Upper lobe of right lung (tissue), 1 donor: ENCODE data around the gene RACK1. TPM values are rescaled to one million over a fixed set of nuclear protein-coding genes. Genes with fewer than 3 reads are reported as not detected.

Experiments used
- ATAC-seq: fragments of 200-7000 bp; cut with Tn5 transposase; one replicate; pipeline ENCODE4 v1.9.1; 2020; ENCODE audit warnings: mild to moderate bottlenecking, moderate library complexity
- DNase-seq: peaks from one replicate; pipeline ENCODE4 v3.0.0-alpha.2; 2020
- H3K27ac ChIP-seq: fragments of 200-600 bp; one replicate; pipeline ENCODE4 v1.8.0; 2022
- H3K27me3 ChIP-seq: fragments of 200-600 bp; one replicate; pipeline ENCODE4 v1.8.0; 2022; ENCODE audit warnings: mild to moderate bottlenecking
- H3K36me3 ChIP-seq: fragments of 200-600 bp; one replicate; pipeline ENCODE4 v1.8.0; 2022
- H3K4me1 ChIP-seq: fragments of 200-600 bp; one replicate; pipeline ENCODE4 v1.8.0; 2022
- H3K4me3 ChIP-seq: fragments of 200-600 bp; one replicate; pipeline ENCODE4 v1.8.0; 2022; ENCODE audit warnings: mild to moderate bottlenecking
- H3K9me3 ChIP-seq: fragments of 200-600 bp; one replicate; pipeline ENCODE4 v1.8.0; 2022
- CTCF ChIP-seq: fragments of 200-600 bp; IDR thresholded peaks from one replicate; pipeline ENCODE4 v1.8.0; 2022; ENCODE audit warnings: antibody characterized with exemption
- intact Hi-C: fragments of 100-400 bp; cut with DNase I; formaldehyde crosslinking; loops from one replicate; pipeline ENCODE4 v1.11.0; 2022
- total RNA-seq: library from RNA; stranded (reverse); fragmentation: NEBNext Ultra II Directional; extraction: Animal tissue kit (Norgen Biotek cat#: 25700); gene quantifications from one replicate; pipeline ENCODE4 v1.2.1, GENCODE V29; 2021
- donor health status: DM: no; HTN: yes; CAD: no; lungs with severe emphysema.

Gene RACK1
- total RNA-seq, 1 donor from 2014 or later, result 1,155 TPM

GRCh38 chr5:181235323-181235688 is 8.4 kb downstream of the RACK1 start:
- Histone ChIP-seq H3K4me1 (peaks cover 7% of the 10 kb centered on the region), H3K27ac (no peak overlapping the region), H3K9me3 (no peaks in the 10 kb centered on the region), H3K27me3 (no peaks in the 10 kb centered on the region), H3K36me3 (peaks cover 98% of the 10 kb centered on the region), H3K4me3 (no peak overlapping the region)
- TF ChIP-seq CTCF, result no peak
- DNase-seq (no peak), ATAC-seq (no peak)
- intact Hi-C loops, result no loop called here

GRCh38 chr5:181234455-181235306 is 9.0 kb downstream of the RACK1 start:
- intact Hi-C loops, result no loop called here
- peaks cover under 1% of the 10 kb centered on the region for H3K4me1 ChIP-seq
- no peak overlapping the region for H3K4me3 ChIP-seq
- DNase-seq (no peak), ATAC-seq (peak; percentile 3)
- TF ChIP-seq CTCF, result no peak
- no peaks in the 10 kb centered on the region for H3K9me3 ChIP-seq
- no peak overlapping the region for H3K27ac ChIP-seq
- H3K27me3 ChIP-seq, result no peaks in the 10 kb centered on the region
- H3K36me3 ChIP-seq, result peaks cover 92% of the 10 kb centered on the region

DNA sequence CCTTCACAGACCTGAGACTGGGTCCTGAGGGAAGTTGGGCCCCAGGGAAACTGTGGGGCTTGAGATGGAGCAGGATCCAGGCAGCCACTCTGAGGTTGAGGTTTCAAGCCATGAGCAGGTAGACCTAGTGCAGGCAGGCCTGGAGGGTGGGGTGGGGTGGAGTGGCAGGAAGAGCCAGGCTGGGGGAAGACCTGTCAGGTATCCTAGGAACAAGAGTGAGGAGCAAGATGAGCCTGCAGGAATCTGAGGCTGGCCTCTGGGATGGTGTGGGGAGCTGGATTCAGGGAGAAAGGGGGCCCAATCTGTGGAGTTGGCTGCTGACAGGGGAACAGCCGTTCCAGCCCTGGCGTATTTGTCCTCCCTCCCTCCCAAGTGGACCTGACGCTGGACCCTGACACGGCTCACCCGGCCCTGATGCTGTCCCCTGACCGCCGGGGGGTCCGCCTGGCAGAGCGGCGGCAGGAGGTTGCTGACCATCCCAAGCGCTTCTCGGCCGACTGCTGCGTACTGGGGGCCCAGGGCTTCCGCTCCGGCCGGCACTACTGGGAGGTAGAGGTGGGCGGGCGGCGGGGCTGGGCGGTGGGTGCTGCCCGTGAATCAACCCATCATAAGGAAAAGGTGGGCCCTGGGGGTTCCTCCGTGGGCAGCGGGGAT is 9.8 kb downstream of the RACK1 start:
- ATAC-seq (peak; percentile 4), DNase-seq (no peak)
- no peak for TF ChIP-seq CTCF
- intact Hi-C loops, result no loop called here
- Histone ChIP-seq H3K36me3 (peaks cover 84% of the 10 kb centered on the region), H3K27ac (no peak overlapping the region), H3K4me3 (no peak overlapping the region), H3K4me1 (no peaks in the 10 kb centered on the region), H3K27me3 (no peaks in the 10 kb centered on the region), H3K9me3 (no peaks in the 10 kb centered on the region)

DNA sequence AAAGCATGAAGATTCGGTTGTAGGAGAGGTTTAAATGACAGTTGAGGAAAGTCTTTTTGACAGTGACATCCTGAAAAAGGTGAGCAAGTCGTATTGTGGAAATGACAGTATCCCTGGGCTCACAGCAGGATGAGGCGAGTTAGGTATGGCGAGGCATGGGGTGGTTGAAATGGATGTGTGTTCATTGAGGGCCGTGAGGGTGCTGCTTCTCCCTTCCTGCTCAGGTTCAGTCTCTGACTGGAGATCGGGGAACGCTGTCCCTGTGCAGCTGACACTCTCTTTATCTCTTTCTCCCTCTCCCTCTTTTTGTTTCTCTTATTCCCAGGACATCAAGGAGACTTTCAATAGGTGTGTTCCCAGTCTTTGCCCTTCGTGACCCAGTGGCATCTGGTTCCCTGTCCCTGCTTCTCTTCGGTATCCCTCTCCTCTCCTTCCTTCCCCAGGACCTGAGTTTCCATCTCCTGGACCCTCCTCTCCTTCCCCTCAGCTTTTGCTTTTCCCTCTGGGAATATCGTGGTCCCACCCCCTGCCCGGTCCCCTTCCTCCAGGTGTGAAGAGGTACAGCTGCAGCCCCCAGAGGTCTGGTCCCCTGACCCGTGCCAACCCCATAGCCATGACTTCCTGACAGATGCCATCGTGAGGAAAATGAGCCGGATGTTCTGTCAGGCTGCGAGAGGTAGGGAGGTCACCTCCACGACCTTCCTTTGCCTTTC is 10.5 kb downstream of the RACK1 start:
- intact Hi-C loops, result no loop called here
- H3K36me3 ChIP-seq, result peaks cover 77% of the 10 kb centered on the region
- TF ChIP-seq CTCF, result no peak

DNA sequence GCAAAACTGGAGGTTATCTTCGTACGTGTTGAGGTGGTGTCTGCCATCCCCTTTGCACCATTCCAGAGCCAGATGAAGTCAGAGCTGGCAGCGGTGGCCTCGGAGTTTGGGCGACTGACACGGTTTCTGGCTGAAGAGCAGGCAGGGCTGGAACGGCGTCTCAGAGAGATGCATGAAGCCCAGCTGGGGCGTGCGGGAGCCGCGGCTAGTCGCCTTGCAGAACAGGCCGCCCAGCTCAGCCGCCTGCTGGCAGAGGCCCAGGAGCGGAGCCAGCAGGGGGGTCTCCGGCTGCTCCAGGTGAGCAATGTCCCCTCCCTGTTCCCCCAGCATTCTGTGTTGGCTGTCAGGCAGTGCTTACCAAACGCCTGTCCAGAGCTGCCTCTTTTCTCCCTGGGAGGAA is 11.1 kb downstream of the RACK1 start:
- peaks cover 71% of the 10 kb centered on the region for H3K36me3 ChIP-seq
- no peaks in the 10 kb centered on the region for H3K9me3 ChIP-seq
- H3K27me3 ChIP-seq, result no peaks in the 10 kb centered on the region
- ATAC-seq (no peak), DNase-seq (no peak)
- H3K27ac ChIP-seq, result no peak overlapping the region
- H3K4me1 ChIP-seq, result no peaks in the 10 kb centered on the region
- no peak overlapping the region for H3K4me3 ChIP-seq
- intact Hi-C loops, result no loop called here
- no peak for TF ChIP-seq CTCF

More for the DNA sequence above, 10.5 kb downstream of the RACK1 start:
- no peaks in the 10 kb centered on the region for H3K27me3 ChIP-seq
- no peaks in the 10 kb centered on the region for H3K4me1 ChIP-seq
- DNase-seq (no peak), ATAC-seq (no peak)
- H3K27ac ChIP-seq, result no peak overlapping the region
- no peaks in the 10 kb centered on the region for H3K9me3 ChIP-seq
- H3K4me3 ChIP-seq, result no peak overlapping the region
